Activated CD8-positive, alpha-beta memory T cell treated with anti-CD3 and anti-CD28 coated beads for 48 hours (primary cell): ENCODE results near the gene COBLL1.

Experiments used
- DNase-seq, 3 experiments: peaks; one replicate each; pipeline ENCODE4 v3.0.0-alpha.2; 2020; ENCODE audit warnings: low read depth in 2 of 3, low spot score in 2 of 3

COBLL1 gene

GRCh38 chr2:164692114-164692513 is 149.5 kb downstream of the COBLL1 start:
- no peak for DNase-seq

- no peak for DNase-seq
These were observed 150.2 kb downstream of the COBLL1 start for GRCh38 chr2:164691346-164691887.

GRCh38 chr2:164690361-164690760 is 151.3 kb downstream of the COBLL1 start:
- DNase-seq: no peak

DNA sequence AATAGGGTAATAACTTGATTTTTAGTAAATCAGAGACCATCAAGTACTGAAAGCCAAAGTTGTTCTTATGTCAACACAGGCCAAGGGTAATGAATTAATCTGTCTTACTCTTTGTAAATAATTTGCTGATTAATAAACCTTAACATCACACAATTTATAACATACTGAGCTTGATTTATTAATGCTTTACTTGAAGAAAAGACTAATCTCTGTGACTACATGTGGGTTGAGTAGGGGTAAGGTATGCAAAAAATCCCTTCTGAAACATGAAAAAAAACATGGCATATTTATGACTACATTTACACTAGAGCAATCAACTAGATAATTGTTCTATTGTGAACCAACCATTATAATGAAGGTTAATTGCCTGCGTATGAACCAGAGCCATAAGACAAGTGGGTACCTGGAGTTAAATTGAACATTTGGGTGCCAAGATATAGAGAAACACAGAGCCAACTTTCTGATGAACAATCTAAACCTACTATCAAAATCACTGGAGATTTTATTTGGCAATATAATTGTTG is 152.7 kb downstream of the COBLL1 start:
- no peak for DNase-seq

DNA sequence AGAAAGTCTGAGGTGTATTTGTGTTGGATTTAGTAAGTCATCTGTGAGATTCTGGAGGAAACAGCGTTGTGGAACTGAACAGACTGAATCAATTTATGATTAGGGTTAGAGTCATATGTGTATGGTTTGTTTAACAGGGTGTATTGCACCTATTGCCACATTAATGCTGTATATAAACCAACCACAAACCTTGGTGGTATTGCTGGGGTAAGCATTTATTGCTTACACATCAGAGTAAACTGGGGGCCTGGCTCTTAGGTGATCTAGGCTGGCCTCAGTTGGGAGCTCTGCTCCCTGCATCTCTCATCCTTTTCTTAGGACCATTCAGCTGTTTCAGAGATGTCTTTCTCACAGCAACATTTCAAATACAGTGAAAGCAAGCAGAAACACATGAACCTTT is 160.6 kb downstream of the COBLL1 start:
- DNase-seq: no peak

- DNase-seq: no peak
These were observed 162.9 kb downstream of the COBLL1 start for GRCh38 chr2:164678631-164679149.

- no peak for DNase-seq
These were observed 163.9 kb downstream of the COBLL1 start for GRCh38 chr2:164677733-164678132.

DNA sequence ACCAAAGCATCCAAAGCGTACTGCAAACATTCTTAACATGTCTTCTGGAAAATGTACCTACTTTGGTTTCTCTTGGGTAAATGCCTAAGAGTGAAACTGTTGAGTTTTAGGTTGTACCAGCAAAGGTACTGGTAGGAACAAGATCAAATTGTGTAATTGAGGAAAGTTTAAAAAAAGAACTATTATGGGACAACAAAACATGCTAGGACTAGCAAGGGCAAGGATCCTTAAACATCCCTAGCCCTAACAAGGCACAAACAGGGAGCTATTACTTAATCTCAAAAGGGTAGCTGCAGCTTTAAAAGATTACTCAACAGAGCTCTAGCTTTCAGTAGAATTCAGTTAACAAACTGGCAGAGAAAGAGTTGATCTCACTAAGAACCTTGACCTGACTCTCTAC is 164.4 kb downstream of the COBLL1 start:
- no peak for DNase-seq

- DNase-seq: no peak
These were observed 165.9 kb downstream of the COBLL1 start for GRCh38 chr2:164675687-164676086.

DNA sequence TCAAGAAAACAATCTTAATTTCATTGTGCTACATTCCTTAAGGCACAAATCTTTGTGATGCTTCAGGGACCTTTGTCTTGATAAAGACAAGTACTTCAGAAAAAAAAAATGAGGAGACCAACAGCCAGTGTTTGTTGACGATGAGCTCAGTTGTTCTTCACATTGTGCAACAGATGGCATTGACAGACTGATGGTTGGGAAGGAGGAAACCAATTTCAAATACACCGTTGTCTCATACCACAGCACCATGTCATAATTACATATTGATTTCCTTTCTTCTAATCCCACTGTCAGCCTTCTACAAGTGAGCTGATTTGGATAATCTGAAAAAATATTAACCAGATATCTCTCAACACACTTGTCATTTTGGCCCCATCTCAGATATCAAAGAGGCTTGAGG is 166.6 kb downstream of the COBLL1 start:
- no peak for DNase-seq

DNA sequence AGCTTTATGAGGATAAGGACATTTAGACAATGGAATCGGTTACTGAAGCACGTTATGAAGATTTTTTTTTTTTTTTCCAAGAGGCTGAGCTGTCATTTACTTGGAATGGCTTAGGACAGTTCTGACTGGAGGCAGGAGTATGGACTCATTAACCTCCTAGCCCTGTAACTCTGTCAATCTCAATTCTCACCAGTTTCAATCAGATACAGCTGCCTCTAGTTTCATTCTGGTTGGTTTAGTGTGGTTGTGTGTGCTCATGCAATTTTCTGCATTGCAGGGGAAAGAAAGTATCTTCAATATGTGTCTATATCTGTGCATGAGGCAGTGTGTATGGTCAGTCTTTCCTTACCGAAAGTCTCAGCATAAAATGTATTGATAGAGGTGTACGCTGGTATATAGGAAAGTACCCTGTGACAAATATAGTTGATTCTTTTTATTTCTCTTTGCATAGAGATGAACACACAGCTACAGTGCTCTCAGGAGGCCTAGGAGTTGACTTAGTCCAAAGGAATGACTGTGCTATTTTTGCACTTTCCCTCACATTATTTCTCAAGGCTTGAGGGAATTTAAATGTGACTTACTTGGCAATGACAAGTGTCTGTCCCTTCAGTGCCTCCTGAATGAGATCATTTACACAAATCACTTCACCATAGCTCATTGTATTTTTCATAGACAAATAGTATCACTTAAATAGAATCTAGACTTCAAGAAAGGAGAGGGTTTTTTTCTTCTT is 169.8 kb downstream of the COBLL1 start:
- DNase-seq: no peak

DNA sequence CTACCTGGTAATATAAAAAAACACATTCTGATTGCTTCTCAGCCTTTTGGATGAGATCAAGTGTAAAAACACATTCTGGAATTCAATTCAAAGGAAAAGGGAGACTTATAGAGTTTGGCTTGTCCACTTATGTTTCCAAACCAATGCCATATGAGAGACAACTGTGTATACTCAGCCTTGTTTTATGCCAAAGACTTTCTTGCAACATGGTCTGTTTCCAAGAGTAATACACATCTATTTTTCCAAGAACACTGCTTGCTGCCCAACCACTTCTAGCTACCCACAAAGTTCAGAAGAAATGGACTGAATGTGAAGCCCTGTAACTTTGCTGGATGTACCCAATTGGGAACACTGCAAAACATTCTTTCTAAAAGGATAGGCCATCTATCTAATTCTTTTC is 172.3 kb downstream of the COBLL1 start:
- no peak for DNase-seq

DNA sequence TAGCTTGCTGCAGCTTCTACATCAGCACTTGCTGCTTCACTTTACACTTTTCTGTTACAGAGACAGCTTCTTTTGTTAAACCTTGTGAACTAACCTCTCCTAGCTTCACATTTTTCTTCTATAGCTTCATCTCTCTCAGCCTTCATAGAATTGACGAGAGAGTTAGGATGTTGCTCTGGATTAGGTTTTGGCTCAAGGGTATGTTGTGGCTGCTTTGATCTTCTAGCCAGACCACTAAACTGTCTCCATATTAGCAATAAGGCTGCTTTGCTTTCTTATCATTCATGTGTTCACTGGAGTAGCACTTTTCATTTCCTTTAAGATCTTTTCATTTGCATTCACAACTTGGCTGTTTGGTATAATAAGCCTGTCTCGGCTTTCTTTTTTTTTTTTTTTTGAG is 174.1 kb downstream of the COBLL1 start:
- DNase-seq: no peak

DNA sequence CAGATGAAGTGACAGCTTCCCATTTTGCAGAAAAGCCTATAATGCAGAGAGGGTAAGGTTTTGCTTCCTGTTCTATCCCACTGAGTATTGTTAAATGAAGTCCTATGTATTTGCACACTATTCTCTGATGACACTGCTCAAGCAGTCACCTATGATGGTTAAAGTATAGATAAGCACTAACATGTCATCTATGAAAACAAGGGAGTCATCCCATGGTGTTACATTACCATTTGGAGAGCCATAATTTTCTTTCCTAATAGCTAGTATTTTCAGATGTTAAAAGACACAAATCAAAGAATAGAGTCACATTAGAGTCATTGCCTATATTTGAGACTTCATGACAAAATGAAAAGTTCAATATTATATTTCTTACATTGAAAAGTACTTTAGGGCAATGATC is 177.6 kb downstream of the COBLL1 start:
- DNase-seq: no peak

DNA sequence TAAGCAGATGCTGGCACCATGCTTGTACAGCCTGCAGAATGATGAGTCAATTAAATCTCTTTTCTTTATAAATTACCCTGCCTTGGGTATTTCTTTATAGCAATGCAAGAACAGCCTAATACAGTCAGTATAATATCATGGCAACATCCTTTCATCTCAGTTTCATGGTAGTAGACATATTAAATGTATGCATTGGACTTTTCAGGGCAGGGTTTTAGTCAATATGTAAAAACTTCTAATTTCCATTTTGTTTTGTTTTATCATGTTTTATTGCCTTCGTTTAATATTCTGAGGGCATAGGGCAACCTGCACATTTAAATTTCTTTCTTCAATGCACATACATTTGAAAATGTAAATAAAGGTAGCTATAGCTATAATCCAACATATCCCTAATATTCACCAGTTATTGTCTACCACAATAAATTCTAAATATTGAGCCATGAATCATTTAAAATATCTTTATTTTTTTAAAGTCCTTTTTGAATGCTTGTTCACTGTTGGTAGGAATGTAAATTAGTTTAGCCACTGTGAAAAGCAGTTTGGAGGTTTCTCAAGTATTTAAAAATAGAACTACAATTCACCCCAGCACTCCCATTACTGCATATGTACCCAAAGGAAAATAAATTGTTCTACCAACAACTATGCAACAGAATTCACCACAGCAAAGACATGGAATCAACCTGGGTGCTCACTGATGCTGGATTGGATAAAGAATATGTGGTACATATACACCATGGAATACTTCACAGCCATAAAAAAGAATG is 178.6 kb downstream of the COBLL1 start:
- no peak for DNase-seq

DNA sequence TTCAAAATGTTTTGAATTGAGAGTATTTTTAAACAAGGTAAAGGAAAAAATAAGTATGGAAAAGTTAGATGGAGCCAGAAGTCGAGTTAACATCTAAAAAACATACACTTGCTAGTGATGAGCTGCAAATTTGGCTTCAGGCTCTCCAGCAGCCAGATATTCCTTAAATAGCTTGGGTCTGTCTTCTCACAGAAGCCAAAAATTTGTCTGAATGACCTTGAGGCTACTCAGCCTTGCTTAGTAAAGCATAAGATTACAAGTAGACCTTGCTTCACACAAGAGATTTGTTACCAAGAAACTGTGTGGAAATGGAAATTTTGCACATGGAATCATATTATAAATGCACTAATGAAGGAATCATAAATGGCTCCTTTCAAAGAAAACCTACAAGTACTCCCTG is 179.6 kb downstream of the COBLL1 start:
- no peak for DNase-seq

GRCh38 chr2:164661349-164661748 is 180.3 kb downstream of the COBLL1 start:
- DNase-seq: no peak

GRCh38 chr2:164657129-164657528 is 184.5 kb downstream of the COBLL1 start:
- no peak for DNase-seq

DNA sequence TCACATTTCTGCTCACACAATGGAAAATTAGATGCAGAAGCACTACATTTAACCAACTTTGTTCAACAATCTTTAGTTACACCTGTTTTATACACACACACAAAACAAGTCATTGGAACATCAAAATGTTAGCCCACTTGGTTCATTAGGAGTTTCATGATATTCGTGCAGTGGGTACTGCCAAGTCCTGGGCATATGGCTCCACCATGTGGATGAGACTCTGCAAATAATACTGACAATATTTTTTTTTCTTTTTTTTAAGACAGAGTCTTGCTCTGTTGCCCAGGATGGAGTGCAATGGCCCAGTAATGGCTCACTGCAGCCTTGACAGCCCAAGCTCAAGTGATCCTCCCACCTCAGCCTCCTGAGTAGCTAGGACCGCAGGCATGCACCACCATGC is 185.9 kb downstream of the COBLL1 start:
- no peak for DNase-seq

GRCh38 chr2:164655336-164655735 is 186.3 kb downstream of the COBLL1 start:
- no peak for DNase-seq

GRCh38 chr2:164651361-164651760 is 190.3 kb downstream of the COBLL1 start:
- no peak for DNase-seq
